OCI-LY7 (cell line): ENCODE data around the gene RPS6KA2.

Experiments used
- CTCF ChIP-seq: fragments of 200-600 bp; sonication (generic); conservative IDR thresholded peaks from 2 replicates; pipeline ENCODE4 v1.5.1; 2014; ENCODE audit warnings: mild to moderate bottlenecking, antibody characterized with exemption, low read length, moderate library complexity, mixed read lengths
- EZH2phosphoT487 ChIP-seq: fragments of 200-600 bp; sonication (generic); IDR thresholded peaks from 2 replicates; pipeline ENCODE4 v1.6.1; 2018; ENCODE audit warnings: low read depth, borderline replicate concordance, mild to moderate bottlenecking, mixed run types, antibody characterized with exemption, low read length, moderate library complexity, mixed read lengths

GRCh38 chr6:166446146-166446545, 180.9 kb downstream of the RPS6KA2 start:
- no peak for TF ChIP-seq CTCF
- no peak for TF ChIP-seq EZH2phosphoT487
